ENCODE results near the gene ADSS2. TPM values are rescaled to one million over a fixed set of nuclear protein-coding genes. Genes with fewer than 3 reads are reported as not detected.

Gene ADSS2
- total RNA-seq, 1 experiment from 2014 or later: 82.8 TPM

- H3K27ac Mint-ChIP-seq: peak overlapping the region; percentile 100
- peaks cover 16% of the 10 kb centered on the region for H3K36me3 Mint-ChIP-seq
- H3K4me3 Mint-ChIP-seq: peak overlapping the region; percentile 53
- ATAC-seq: peak; percentile 96
- H3K9me3 Mint-ChIP-seq: peaks cover 15% of the 10 kb centered on the region
- ChIA-PET POLR2A (interaction anchor here (0.7 to 1.7 kb wide), 2 partner anchors 9 to 314 kb away, joined by 3 to 9 read pairs; a partner anchor contains a TSS), CTCF (interaction anchor here (0.6 to 1.3 kb wide), 2 partner anchors 53 to 314 kb away, joined by 3 read pairs; no protein-coding TSS in a partner anchor)
- H3K4me1 Mint-ChIP-seq: peaks cover 25% of the 10 kb centered on the region
- peak; percentile 32 for DNase-seq (ENCODE audit: low spot score)
- TF ChIP-seq FOXK1 (CRISPR knock-in tag; IDR thresholded peaks at IDR 0.05): 0 out of 2 replicates have a peak, but pooled peaks have one; percentile 27
- TF ChIP-seq TEAD1 (CRISPR knock-in tag; IDR thresholded peaks at IDR 0.05): peak; percentile 60; the same call in 1 of the 2 replicates
- TF ChIP-seq SOX15 (CRISPR knock-in tag; IDR thresholded peaks at IDR 0.05): no peak
- no peaks in the 10 kb centered on the region for H3K27me3 Mint-ChIP-seq (ENCODE audit: low read depth)
These were observed 89.8 kb downstream of the ADSS2 start for GRCh38 chr1:244361764-244362473.

Other genes starting within 250 kb of the ADSS2 start
- gene CATSPERE, start 9.4 kb upstream of the ADSS2 start, total RNA-seq (2021): 0.30 to 0.66 TPM (median 0.46 TPM) in 3 replicates
- 76.1 to 108 TPM (median 76.4 TPM) in 3 replicates for gene DESI2, start 201.2 kb upstream of the ADSS2 start, total RNA-seq (2021)